H54 (cell line): ENCODE measurements around the gene CMIP.

Experiments
- DNase-seq: peaks from one replicate; pipeline ENCODE4 v3.0.0; 2011; ENCODE audit warnings: low spot score, mixed read lengths; ENCODE audit not compliant: insufficient read length
- FAIRE-seq: peaks from 3 replicates; lab custom pipeline; 2011; peaks lifted over from hg19 to GRCh38; lab: Jason Lieb, UNC
- POLR2A ChIP-seq: IDR thresholded peaks from 2 replicates; pipeline ENCODE4 v1.6.1; 2011; ENCODE audit warnings: low read depth, mild to moderate bottlenecking, low read length

CMIP gene

DNA sequence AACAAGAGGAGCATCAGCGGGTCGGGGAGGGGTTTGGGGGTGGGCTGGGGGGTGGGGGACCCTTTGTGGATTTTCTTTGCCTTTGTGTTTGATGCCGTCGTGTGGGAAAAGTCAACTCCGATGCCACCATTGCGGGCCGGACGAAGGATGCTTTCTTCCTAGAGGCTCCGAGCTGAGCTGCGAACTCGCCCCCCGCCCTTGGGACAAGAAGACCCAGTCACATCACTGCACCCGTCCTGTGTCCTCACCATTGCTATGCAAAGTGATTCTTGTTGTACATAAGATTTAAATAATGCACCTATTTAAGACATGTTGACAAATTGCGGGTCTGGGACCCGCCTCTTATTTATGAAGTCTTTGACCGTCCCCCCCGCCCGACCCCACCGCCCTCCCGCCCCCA, 265.4 kb downstream of the CMIP start:
- DNase-seq, result no peak
- TF ChIP-seq POLR2A, result no peak
- FAIRE-seq, result no peak

- FAIRE-seq, result no peak
- DNase-seq, result no peak
- no peak for TF ChIP-seq POLR2A
Observed at GRCh38 chr16:81710596-81710995, 266.0 kb downstream of the CMIP start.

DNA sequence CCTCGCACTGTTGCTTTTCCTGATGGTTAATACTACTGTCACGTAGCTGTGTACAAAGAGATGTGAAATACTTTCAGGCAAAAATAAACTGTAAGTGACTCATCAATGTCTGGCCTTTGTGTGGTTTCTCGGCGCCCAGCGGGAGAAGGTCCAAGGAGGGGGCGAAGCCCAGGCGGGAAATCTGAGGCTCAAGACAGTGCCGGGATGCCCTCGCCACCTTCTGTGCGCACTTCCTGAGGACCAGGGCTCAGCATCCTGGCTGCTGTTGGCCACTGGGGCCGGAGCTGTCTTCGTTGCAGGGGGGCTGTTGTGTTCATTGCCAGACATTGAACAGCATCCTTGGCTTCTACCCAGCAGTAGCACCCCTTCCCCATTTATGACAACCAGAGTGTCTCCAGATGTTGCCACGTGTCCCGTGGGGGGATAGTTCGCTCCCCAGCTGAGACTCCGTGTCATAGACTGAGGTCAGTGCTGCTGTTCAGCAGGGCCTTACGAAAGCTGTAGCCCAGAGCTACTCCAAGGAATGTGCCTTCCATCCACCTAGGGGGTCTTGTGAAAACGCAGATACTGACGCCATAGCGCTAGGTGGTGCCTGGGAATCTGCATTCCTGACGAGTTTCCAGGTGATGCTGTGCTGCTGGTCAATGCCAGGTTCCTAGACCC, 267.2 kb downstream of the CMIP start:
- peak; percentile 95 for DNase-seq
- peak; percentile 77 for FAIRE-seq
- no peak for TF ChIP-seq POLR2A

GRCh38 chr16:81712681-81713080, 268.1 kb downstream of the CMIP start:
- no peak for TF ChIP-seq POLR2A
- DNase-seq, result no peak
- FAIRE-seq, result no peak

DNA sequence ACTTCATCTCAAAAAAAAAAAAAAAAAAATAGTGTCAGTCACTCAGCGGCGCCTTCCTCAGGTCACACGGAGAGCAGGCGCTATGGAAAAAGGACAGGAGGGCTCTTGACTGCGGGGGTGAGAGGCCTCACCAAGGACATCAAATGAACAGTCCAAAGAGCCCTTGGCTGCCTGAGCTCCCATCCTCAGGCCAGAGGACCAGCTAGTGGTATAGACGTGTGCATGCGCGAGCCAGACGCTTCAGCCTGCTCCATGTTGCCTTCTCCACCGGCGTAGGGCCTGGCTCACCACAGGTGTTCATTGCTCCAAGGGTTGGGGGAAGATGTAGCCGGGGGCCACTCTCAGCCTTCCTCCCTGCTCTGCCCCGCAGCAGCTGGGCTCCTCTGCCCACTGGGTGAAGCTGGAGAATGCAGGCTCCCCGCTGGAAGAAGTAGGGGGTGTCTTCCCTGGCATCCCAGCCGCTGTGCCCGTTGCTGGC, 268.7 kb downstream of the CMIP start:
- FAIRE-seq (no peak), DNase-seq (no peak)
- no peak for TF ChIP-seq POLR2A

DNA sequence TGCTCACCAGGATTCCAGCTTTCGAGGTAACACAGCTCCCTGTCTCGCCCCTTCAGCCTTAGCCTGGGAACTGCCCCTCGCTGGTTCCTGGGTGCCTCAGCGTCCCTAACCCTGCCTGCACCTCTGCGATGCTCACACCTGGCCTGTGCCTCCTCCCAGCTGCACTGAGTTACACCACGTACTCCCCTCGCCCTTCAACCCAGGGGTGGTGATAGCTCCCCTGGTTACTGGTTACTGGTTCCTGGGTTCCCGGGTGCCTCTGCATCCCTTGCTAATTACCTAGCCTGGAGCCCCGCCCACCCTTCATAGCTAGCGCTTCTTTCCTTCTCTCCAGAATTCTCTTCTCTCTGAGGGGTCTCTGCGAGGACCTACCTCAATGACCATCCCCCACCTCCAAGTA, 269.2 kb downstream of the CMIP start:
- DNase-seq (no peak), FAIRE-seq (no peak)
- no peak for TF ChIP-seq POLR2A

DNA sequence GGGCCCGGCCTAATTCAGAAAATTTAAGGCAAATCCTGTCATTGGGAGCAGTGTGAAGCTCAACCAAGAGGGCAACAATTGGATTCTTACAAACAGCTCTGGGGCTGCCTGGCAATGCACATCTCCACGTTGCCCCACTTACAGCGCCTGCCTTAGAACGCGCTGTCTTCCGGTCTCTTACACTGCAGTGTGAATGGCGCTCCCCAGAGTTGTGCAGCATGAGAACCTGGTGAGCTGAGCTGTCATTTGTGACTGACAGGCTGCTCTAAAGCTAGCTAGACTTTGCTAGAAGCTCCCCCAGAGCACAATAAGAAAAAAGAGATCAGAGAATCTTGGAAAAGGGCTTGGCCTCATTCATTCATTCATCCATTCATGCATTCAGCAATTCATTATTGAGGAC, 270.0 kb downstream of the CMIP start:
- no peak for TF ChIP-seq POLR2A
- no peak for FAIRE-seq
- DNase-seq, result no peak

GRCh38 chr16:81715358-81716196, 271.0 kb downstream of the CMIP start:
- FAIRE-seq (no peak), DNase-seq (no peak)
- TF ChIP-seq POLR2A, result no peak

GRCh38 chr16:81716478-81717225, 272.0 kb downstream of the CMIP start:
- TF ChIP-seq POLR2A, result no peak
- FAIRE-seq (no peak), DNase-seq (no peak)

GRCh38 chr16:81717662-81718189, 273.1 kb downstream of the CMIP start:
- DNase-seq (no peak), FAIRE-seq (no peak)
- no peak for TF ChIP-seq POLR2A

GRCh38 chr16:81718637-81719036, 274.0 kb downstream of the CMIP start:
- DNase-seq, result no peak
- no peak for TF ChIP-seq POLR2A
- FAIRE-seq, result no peak

DNA sequence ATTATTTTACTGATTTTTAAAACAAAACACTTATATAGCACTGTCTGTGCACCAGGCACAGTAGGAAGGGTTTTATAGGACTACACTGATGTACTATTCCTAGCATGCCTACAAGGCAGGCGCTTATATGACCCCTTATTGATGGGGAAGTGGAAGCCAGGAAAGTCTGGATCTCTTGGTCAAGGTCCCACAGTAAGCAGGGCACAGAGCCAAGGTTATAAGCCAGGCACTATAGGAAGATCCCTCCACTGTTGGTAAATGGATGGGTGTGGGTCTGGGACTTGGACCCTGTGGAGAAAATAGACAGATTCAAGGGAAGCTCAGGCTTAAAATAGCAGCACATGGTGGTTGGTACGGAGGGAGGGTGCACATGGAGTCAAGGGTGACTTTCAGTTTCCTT, 275.4 kb downstream of the CMIP start:
- no peak for DNase-seq
- no peak for TF ChIP-seq POLR2A
- no peak for FAIRE-seq

GRCh38 chr16:81720973-81721906, 276.6 kb downstream of the CMIP start:
- FAIRE-seq (no peak), DNase-seq (no peak)
- TF ChIP-seq POLR2A, result no peak
